H9 (cell line): ENCODE measurements around the gene BIK. TPM values are rescaled to one million over a fixed set of nuclear protein-coding genes. Genes with fewer than 3 reads are reported as not detected.
A peak's percentile ranks its signal among the peaks of the same experiment; 100 is the strongest.

ENCODE experiments used
- DNase-seq: peaks from one replicate; pipeline ENCODE4 v3.0.0-alpha.2; 2017
- H2AFZ ChIP-seq: one replicate; pipeline ENCODE4 v1.6.1; 2013; ENCODE audit warnings: mild to moderate bottlenecking, low read length, control low read depth, moderate library complexity
- H2AK5ac ChIP-seq: 2 replicates; pipeline ENCODE4 v1.6.1; 2013; ENCODE audit warnings: low read length, control low read depth, mixed read lengths; ENCODE audit not compliant: insufficient read length
- H2BK120ac ChIP-seq: one replicate; pipeline ENCODE4 v1.6.1; 2013; ENCODE audit warnings: low read depth, mild to moderate bottlenecking, low read length, control low read depth, inconsistent platforms; ENCODE audit not compliant: poor library complexity, severe bottlenecking
- H2BK12ac ChIP-seq: 2 replicates; pipeline ENCODE4 v1.6.1; 2013; ENCODE audit warnings: low read length, control low read depth, mixed read lengths, low read depth; ENCODE audit not compliant: insufficient read length
- H2BK15ac ChIP-seq: 2 replicates; pipeline ENCODE4 v1.6.1; 2013; ENCODE audit warnings: low read depth, low read length, control low read depth
- H2BK20ac ChIP-seq: one replicate; pipeline ENCODE4 v1.6.1; 2013; ENCODE audit warnings: low read depth, mild to moderate bottlenecking, low read length, control low read depth, inconsistent platforms; ENCODE audit not compliant: poor library complexity, severe bottlenecking
- H2BK5ac ChIP-seq: 2 replicates; pipeline ENCODE4 v1.6.1; 2013; ENCODE audit warnings: low read length, control low read depth, mixed read lengths; ENCODE audit not compliant: insufficient read length
- H3K14ac ChIP-seq: 2 replicates; pipeline ENCODE4 v1.6.1; 2013; ENCODE audit warnings: low read length, control low read depth; ENCODE audit not compliant: insufficient read depth
- H3K18ac ChIP-seq: 2 replicates; pipeline ENCODE4 v1.6.1; 2013; ENCODE audit warnings: low read depth, mild to moderate bottlenecking, mixed read lengths, low read length, control low read depth; ENCODE audit not compliant: insufficient read length
- H3K23ac ChIP-seq: 2 replicates; pipeline ENCODE4 v1.6.1; 2013; ENCODE audit warnings: low read length, control low read depth, mixed read lengths, low read depth; ENCODE audit not compliant: insufficient read length
- H3K23me2 ChIP-seq: 2 replicates; pipeline ENCODE4 v1.6.1; 2013; ENCODE audit warnings: low read depth, mild to moderate bottlenecking, mixed read lengths, low read length, control low read depth; ENCODE audit not compliant: insufficient read length, poor library complexity, severe bottlenecking
- H3K27ac ChIP-seq: 2 replicates; pipeline ENCODE4 v1.5.1; 2013; ENCODE audit warnings: low read length, control low read depth, mixed read lengths, low read depth; ENCODE audit not compliant: insufficient read length
- H3K27me3 ChIP-seq: 2 replicates; pipeline ENCODE4 v1.6.1; 2013; ENCODE audit warnings: low read length, control low read depth, inconsistent platforms; ENCODE audit not compliant: insufficient read depth
- H3K4ac ChIP-seq: 2 replicates; pipeline ENCODE4 v1.6.1; 2013; ENCODE audit warnings: low read depth, mild to moderate bottlenecking, control low read depth, inconsistent platforms, low read length, moderate library complexity
- H3K4me1 ChIP-seq: 2 replicates; pipeline ENCODE4 v1.6.1; 2013; ENCODE audit warnings: low read length, control low read depth, inconsistent platforms; ENCODE audit not compliant: insufficient read depth
- H3K4me2 ChIP-seq: 2 replicates; pipeline ENCODE4 v1.6.1; 2013; ENCODE audit warnings: low read length, control low read depth, mixed read lengths; ENCODE audit not compliant: insufficient read length, insufficient read depth
- H3K56ac ChIP-seq: 2 replicates; pipeline ENCODE4 v1.6.1; 2013; ENCODE audit warnings: low read depth, mild to moderate bottlenecking, mixed read lengths, low read length, control low read depth; ENCODE audit not compliant: insufficient read length
- H3K79me1 ChIP-seq: 2 replicates; pipeline ENCODE4 v1.6.1; 2013; ENCODE audit warnings: low read depth, mild to moderate bottlenecking, moderate library complexity, low read length, control low read depth, inconsistent platforms; ENCODE audit not compliant: insufficient read depth, poor library complexity, severe bottlenecking
- H3K79me2 ChIP-seq: 2 replicates; pipeline ENCODE4 v1.6.1; 2013; ENCODE audit warnings: low read length, control low read depth, inconsistent platforms; ENCODE audit not compliant: insufficient read depth
- H3K9ac ChIP-seq: 2 replicates; pipeline ENCODE4 v1.6.1; 2013; ENCODE audit warnings: low read length, control low read depth, mixed read lengths; ENCODE audit not compliant: insufficient read length; ENCODE audit errors: extremely low read depth
- H3K9me3 ChIP-seq: one replicate; pipeline ENCODE4 v1.6.1; 2013; ENCODE audit warnings: low read depth, low read length, inconsistent platforms; ENCODE audit not compliant: control insufficient read depth
- H3T11ph ChIP-seq: one replicate; pipeline ENCODE4 v1.6.1; 2013; ENCODE audit warnings: mild to moderate bottlenecking, low read length, control low read depth, inconsistent platforms
- H4K20me1 ChIP-seq: one replicate; pipeline ENCODE4 v1.6.1; 2013; ENCODE audit not compliant: control insufficient read depth, insufficient read length, insufficient read depth
- H4K5ac ChIP-seq: 2 replicates; pipeline ENCODE4 v1.6.1; 2013; ENCODE audit warnings: low read depth, mild to moderate bottlenecking, mixed read lengths, low read length, control low read depth; ENCODE audit not compliant: insufficient read length
- H4K8ac ChIP-seq: replicated peaks from 2 replicates; pipeline ENCODE4 v1.6.1; 2013; ENCODE audit warnings: low read length, control low read depth, mixed read lengths, low read depth; ENCODE audit not compliant: insufficient read length
- H4K91ac ChIP-seq: 2 replicates; pipeline ENCODE4 v1.6.1; 2013; ENCODE audit warnings: low read depth, mild to moderate bottlenecking, moderate library complexity, mixed read lengths, low read length, control low read depth; ENCODE audit not compliant: insufficient read length
- H3K27ac Mint-ChIP-seq, 3 experiments: 2 replicates in 2 of 3; 3 replicates in 1 of 3; pipeline ENCODE4 v1.8.0; 2020 to 2021; ENCODE audit warnings: mixed read lengths in 3 of 3, mild to moderate bottlenecking in 1 of 3, moderate library complexity in 1 of 3
- H3K27me3 Mint-ChIP-seq: 2 replicates; pipeline ENCODE4 v1.8.0; 2021; ENCODE audit warnings: low read depth, mild to moderate bottlenecking, moderate library complexity, mixed read lengths
- H3K36me3 Mint-ChIP-seq, 3 experiments: 2 replicates in 2 of 3; 3 replicates in 1 of 3; pipeline ENCODE4 v1.8.0; 2020 to 2021; ENCODE audit warnings: low read depth in 3 of 3, mixed read lengths in 3 of 3; ENCODE audit not compliant: insufficient read depth in 1 of 3
- H3K4me1 Mint-ChIP-seq, 2 experiments: 2 replicates each; pipeline ENCODE4 v1.8.0; 2020; ENCODE audit warnings: mixed read lengths in 2 of 2
- H3K4me3 Mint-ChIP-seq, 2 experiments: 2 replicates in 1 of 2; 3 replicates in 1 of 2; pipeline ENCODE4 v1.8.0; 2020 to 2021; ENCODE audit warnings: mild to moderate bottlenecking in 2 of 2, mixed read lengths in 2 of 2, moderate library complexity in 1 of 2
- H3K9me3 Mint-ChIP-seq, 2 experiments: 2 replicates in 1 of 2; 3 replicates in 1 of 2; pipeline ENCODE4 v1.8.0; 2020; ENCODE audit warnings: mild to moderate bottlenecking in 2 of 2, mixed read lengths in 2 of 2, moderate library complexity in 1 of 2
- WGBS: extraction: QIAGEN DNeasy Blood & Tissue Kit; methylation state at CpG from one replicate; pipeline ENCODE4 v1.1.7; 2013; ENCODE audit warnings: missing lambda C conversion rate, low lambda C conversion rate, mixed read lengths; ENCODE audit not compliant: insufficient read length; ENCODE audit errors: extremely low coverage; 5-methylcytosine and 5-hydroxymethylcytosine counted together
- total RNA-seq: library from RNA; stranded (reverse); gene quantifications from 2 replicates; pipeline ENCODE4 v1.2.1, GENCODE V29; 2021
- TF ChIP-seq, protein P1 (sequence below): fragments of 200-600 bp; sonication (generic); conservative IDR thresholded peaks from 3 replicates; pipeline ENCODE4 v1.8.0; 2021; ENCODE audit warnings: antibody characterized with exemption, mild to moderate bottlenecking

Gene BIK
- total RNA-seq, 1 experiment from 2014 or later = 8.3 TPM

DNA sequence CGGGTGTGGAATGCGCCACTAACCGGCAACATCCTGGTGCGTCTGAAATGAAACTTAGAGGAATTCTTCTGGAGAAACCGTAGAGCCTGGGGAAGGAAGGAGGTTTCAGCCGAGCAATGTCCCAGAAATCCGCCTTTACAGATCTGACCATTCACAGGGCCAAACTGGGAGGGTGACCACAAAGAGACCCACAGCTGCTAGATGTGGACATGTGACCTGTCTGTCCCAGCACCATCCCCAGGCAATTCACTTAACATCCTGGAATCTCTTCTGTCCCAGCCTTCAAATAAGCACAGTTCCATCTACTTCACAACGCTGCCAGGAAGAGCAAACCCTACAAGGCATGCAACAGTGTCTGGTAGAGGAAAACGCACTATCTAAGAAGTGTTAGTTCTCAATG lies 22.9 kb downstream of the BIK start:
- no peak overlapping the region for H3K9ac ChIP-seq
- whole genome bisulfite sequencing = no CpG with 5 or more reads among the region's 9 CpGs

More for the DNA sequence above, 22.9 kb downstream of the BIK start:
- no peak overlapping the region for H2BK20ac ChIP-seq
- no peak overlapping the region for H3K4me2 ChIP-seq
- H2BK120ac ChIP-seq = no peak overlapping the region
- peaks cover 15 to 61% (median 55%) of the 10 kb centered on the region in 3 experiments; a peak in 6 of 7 replicates for H3K36me3 Mint-ChIP-seq
- H3K27me3 Mint-ChIP-seq = no peaks in the 10 kb centered on the region
- H3K23me2 ChIP-seq = no peaks in the 10 kb centered on the region
- H3K79me1 ChIP-seq = no peaks in the 10 kb centered on the region
- peaks cover 9 to 12% of the 10 kb centered on the region in 2 experiments for H3K4me1 Mint-ChIP-seq
- no peak overlapping the region for H2BK5ac ChIP-seq
- no peak overlapping the region for H3K4ac ChIP-seq
- H4K20me1 ChIP-seq = no peaks in the 10 kb centered on the region
- no peak overlapping the region for H3T11ph ChIP-seq
- no peaks in the 10 kb centered on the region for H3K9me3 Mint-ChIP-seq
- no peak overlapping the region for H3K27ac ChIP-seq
- no peak overlapping the region for H3K56ac ChIP-seq
- H4K8ac ChIP-seq = no peak overlapping the region
- no peak overlapping the region for H2BK15ac ChIP-seq
- H4K5ac ChIP-seq = no peak overlapping the region
- H3K9me3 ChIP-seq = no peaks in the 10 kb centered on the region
- TF ChIP-seq, protein P1, sequence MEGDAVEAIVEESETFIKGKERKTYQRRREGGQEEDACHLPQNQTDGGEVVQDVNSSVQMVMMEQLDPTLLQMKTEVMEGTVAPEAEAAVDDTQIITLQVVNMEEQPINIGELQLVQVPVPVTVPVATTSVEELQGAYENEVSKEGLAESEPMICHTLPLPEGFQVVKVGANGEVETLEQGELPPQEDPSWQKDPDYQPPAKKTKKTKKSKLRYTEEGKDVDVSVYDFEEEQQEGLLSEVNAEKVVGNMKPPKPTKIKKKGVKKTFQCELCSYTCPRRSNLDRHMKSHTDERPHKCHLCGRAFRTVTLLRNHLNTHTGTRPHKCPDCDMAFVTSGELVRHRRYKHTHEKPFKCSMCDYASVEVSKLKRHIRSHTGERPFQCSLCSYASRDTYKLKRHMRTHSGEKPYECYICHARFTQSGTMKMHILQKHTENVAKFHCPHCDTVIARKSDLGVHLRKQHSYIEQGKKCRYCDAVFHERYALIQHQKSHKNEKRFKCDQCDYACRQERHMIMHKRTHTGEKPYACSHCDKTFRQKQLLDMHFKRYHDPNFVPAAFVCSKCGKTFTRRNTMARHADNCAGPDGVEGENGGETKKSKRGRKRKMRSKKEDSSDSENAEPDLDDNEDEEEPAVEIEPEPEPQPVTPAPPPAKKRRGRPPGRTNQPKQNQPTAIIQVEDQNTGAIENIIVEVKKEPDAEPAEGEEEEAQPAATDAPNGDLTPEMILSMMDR = no peak
- no peak overlapping the region for H3K4me3 Mint-ChIP-seq
- no peak overlapping the region for H2AFZ ChIP-seq
- H3K14ac ChIP-seq = no peak overlapping the region
- no peak overlapping the region for H2BK12ac ChIP-seq
- no peak overlapping the region for H4K91ac ChIP-seq
- H3K18ac ChIP-seq = no peak overlapping the region
- no peak overlapping the region for H3K23ac ChIP-seq
- H2AK5ac ChIP-seq = no peak overlapping the region
- DNase-seq = no peak
- H3K4me1 ChIP-seq = no peaks in the 10 kb centered on the region
- no peaks in the 10 kb centered on the region for H3K79me2 ChIP-seq
- H3K27me3 ChIP-seq = no peaks in the 10 kb centered on the region
- H3K27ac Mint-ChIP-seq = peak overlapping the region in 2 of 3 experiments; percentile 11 to 81; a peak in 3 of 7 replicates
